Transverse colon (tissue), 4 donors: ENCODE results near the gene EME2. TPM values are rescaled to one million over a fixed set of nuclear protein-coding genes. Genes with fewer than 3 reads are reported as not detected.
"Not testable (repeated sequence)": the region's sequence is repeated elsewhere in the genome, so short reads cannot be mapped to it uniquely, and the experiment has no call there.

ENCODE experiments used
- DNase-seq: peaks from one replicate; pipeline ENCODE4 v3.0.0-alpha.2; 2019
- H3K27ac ChIP-seq, 4 donors: fragments of 200-600 bp; sonication (generic); 2 replicates each; pipeline ENCODE4 v1.5.1; 2016 to 2018; ENCODE audit warnings: inconsistent platforms in 4 of 4
- H3K27me3 ChIP-seq: fragments of 200-600 bp; sonication (generic); 2 replicates; pipeline ENCODE4 v1.5.1; 2017; ENCODE audit warnings: inconsistent platforms
- H3K36me3 ChIP-seq, 4 donors: fragments of 200-600 bp; sonication (generic); 2 replicates each; pipeline ENCODE4 v1.5.1; 2017 to 2019; ENCODE audit warnings: inconsistent platforms in 4 of 4
- H3K4me1 ChIP-seq, 4 donors: fragments of 200-600 bp; sonication (generic); 2 replicates each; pipeline ENCODE4 v1.5.1; 2017 to 2020; ENCODE audit warnings: inconsistent platforms in 4 of 4
- H3K4me3 ChIP-seq, 4 donors: fragments of 200-600 bp; sonication (generic); 1 replicate in 1 of 4; 2 replicates in 3 of 4; pipeline versions ENCODE4 v1.5.1 to v1.6.1; 2017 to 2019; ENCODE audit warnings: inconsistent platforms in 4 of 4
- H3K9me3 ChIP-seq, 2 donors: fragments of 200-600 bp; sonication (generic); 2 replicates each; pipeline ENCODE4 v1.5.1; 2017 to 2019; ENCODE audit warnings: inconsistent platforms in 2 of 2
- CTCF ChIP-seq, 5 experiments: fragments of 200-600 bp in 3 of 5; fragments of 450-650 bp in 2 of 5; sonication (generic) in 3 of 5; IDR thresholded peaks; 1 replicate in 2 of 5; 2 replicates in 3 of 5; pipeline ENCODE4 v1.5.1; 2016 to 2017; ENCODE audit warnings: antibody characterized with exemption in 5 of 5, inconsistent platforms in 3 of 5, mild to moderate bottlenecking in 2 of 5, moderate library complexity in 1 of 5
- EP300 ChIP-seq: sonication (generic); formaldehyde crosslinking; IDR thresholded peaks from one replicate; pipeline ENCODE4 v1.6.1; 2017; ENCODE audit warnings: antibody characterized with exemption, low read depth
- POLR2A ChIP-seq: fragments of 450-650 bp; IDR thresholded peaks from one replicate; pipeline ENCODE4 v1.6.1; 2016; ENCODE audit warnings: antibody characterized with exemption, mild to moderate bottlenecking, moderate library complexity
- POLR2AphosphoS5 ChIP-seq, 3 donors: sonication (generic); formaldehyde crosslinking; IDR thresholded peaks; one replicate each; pipeline ENCODE4 v1.6.1; 2016; ENCODE audit warnings: antibody characterized with exemption in 3 of 3
- WGBS, 2 donors: methylation state at CpG; one replicate each; pipeline ENCODE4 v1.1.5; 2018; ENCODE audit warnings: low coverage in 1 of 2; 5-methylcytosine and 5-hydroxymethylcytosine counted together
- in situ Hi-C, 4 donors: fragments of 200-750 bp; cut with MboI; loops; one replicate each; pipeline versions ENCODE4 v1.15.0 to v1.15.1; 2017; ENCODE audit warnings: low sequenced_read_pairs in 3 of 4, low pct_ligation_motif_present in 1 of 4, low pct_unique_long_range_greater_than_20kb in 1 of 4
- intact Hi-C: fragments of 100-400 bp; cut with DNase I; formaldehyde crosslinking; loops from one replicate; pipeline ENCODE4 v1.15.1; 2023; ENCODE audit warnings: low total_unique reads
- total RNA-seq, 4 donors: library from RNA; depleted of rRNA; stranded (reverse); fragments of >200 nt; gene quantifications; one replicate each; pipeline ENCODE4 v1.1.0, GENCODE V29; 2016

EME2 gene
- total RNA-seq, 4 donors from 2014 or later: 23.6 to 173 (median 45.4) TPM

GRCh38 chr16:1793578-1794220 lies 21.1 kb downstream of the EME2 start, which contains the start of gene IGFALS:
IGFALS (minus strand) TSS chr16:1793705; CDS start chr16:1793652, 53 bp downstream.
- no peak within 1 kb of the TSS for H3K27ac ChIP-seq
- TF ChIP-seq EP300 (no peak), POLR2A (no peak), CTCF (IDR thresholded peaks at IDR 0.05) (no peak), POLR2AphosphoS5 (IDR thresholded peaks at IDR 0.05) (no peak)
- in situ Hi-C loops: no loop called here
- no peak for DNase-seq
- no peaks in the 10 kb centered on the region for H3K27me3 ChIP-seq
- WGBS, 2 donors: 41% methylated on average over 16 of the region's 28 CpGs; no CpG with 5 or more reads in 1 of the 2 donors
- peaks cover 0 to 9% (median 6%) of the 10 kb centered on the region in 4 donors for H3K4me1 ChIP-seq
- intact Hi-C loops: no loop called here
- no peak within 1 kb of the TSS for H3K4me3 ChIP-seq
- H3K36me3 ChIP-seq: no peaks in the 10 kb centered on the region
- peaks cover 0 to 6% of the 10 kb centered on the region in 2 donors for H3K9me3 ChIP-seq

GRCh38 chr16:1794221-1794871 lies 21.7 kb downstream of the EME2 start:
- Histone ChIP-seq H3K4me1 (peaks cover 0 to 9% (median 6%) of the 10 kb centered on the region in 4 donors), H3K4me3 (no peak overlapping the region), H3K36me3 (no peaks in the 10 kb centered on the region), H3K27me3 (no peaks in the 10 kb centered on the region), H3K27ac (no peak overlapping the region), H3K9me3 (peaks cover 0 to 6% of the 10 kb centered on the region in 2 donors)
- intact Hi-C loops (no loop called here), in situ Hi-C loops (no loop called here)
- TF ChIP-seq POLR2AphosphoS5 (IDR thresholded peaks at IDR 0.05) (no peak), CTCF (IDR thresholded peaks at IDR 0.05) (no peak), EP300 (no peak), POLR2A (no peak)
- no peak for DNase-seq
- 69% methylated on average over 15 of the region's 18 CpGs; no CpG with 5 or more reads in 1 of the 2 donors for whole genome bisulfite sequencing, 2 donors

- in situ Hi-C loops: no loop called here
- Histone ChIP-seq H3K4me1 (peaks cover 0 to 9% (median 6%) of the 10 kb centered on the region in 4 donors), H3K36me3 (no peaks in the 10 kb centered on the region), H3K27ac (no peak overlapping the region), H3K27me3 (no peaks in the 10 kb centered on the region), H3K4me3 (no peak overlapping the region), H3K9me3 (peaks cover 0 to 6% of the 10 kb centered on the region in 2 donors)
- intact Hi-C loops: no loop called here
- 81% methylated on average over 24 of the region's 32 CpGs; no CpG with 5 or more reads in 1 of the 2 donors for WGBS, 2 donors
- DNase-seq: no peak
- TF ChIP-seq POLR2AphosphoS5 (IDR thresholded peaks at IDR 0.05) (no peak), POLR2A (no peak), EP300 (no peak), CTCF (IDR thresholded peaks at IDR 0.05) (no peak)
Measured at GRCh38 chr16:1794908-1795666, 22.5 kb downstream of the EME2 start.

GRCh38 chr16:1799263-1799662 lies 26.7 kb downstream of the EME2 start:
- intact Hi-C loops, H3K4me1 ChIP-seq, H3K36me3 ChIP-seq, in situ Hi-C loops, H3K27ac ChIP-seq, H3K27me3 ChIP-seq, DNase-seq, H3K9me3 ChIP-seq, H3K4me3 ChIP-seq: not testable (repeated sequence)
- WGBS, 2 donors: 74% methylated on average over 5 of the region's 5 CpGs; no CpG with 5 or more reads in 1 of the 2 donors
